AG04449 (cell line): ENCODE measurements around the gene DEPDC4.
"Not testable (repeated sequence)": the region's sequence is repeated elsewhere in the genome, so short reads cannot be mapped to it uniquely, and the experiment has no call there.

Source experiments
- CTCF ChIA-PET: fragments of 350-600 bp; formaldehyde crosslinking; extraction: SDS; loops from one replicate; lab custom pipeline; 2021; ENCODE audit warnings: antibody characterized with exemption; lab: Yijun Ruan, JAX
- POLR2A ChIA-PET: fragments of 400-600, 350-600 bp; formaldehyde crosslinking; extraction: SDS; loops from one replicate; lab custom pipeline; 2020; ENCODE audit warnings: antibody characterized with exemption, inconsistent platforms; lab: Yijun Ruan, JAX
- DNase-seq: peaks from one replicate; pipeline ENCODE4 v3.0.0-alpha.2; 2010; ENCODE audit warnings: low read depth, low spot score
- H3K4me3 ChIP-seq: 2 replicates; pipeline ENCODE4 v1.5.1; 2011; ENCODE audit warnings: low read depth, mild to moderate bottlenecking, control low read depth, low read length
- CTCF ChIP-seq: IDR thresholded peaks from one replicate; pipeline ENCODE4 v1.5.1; 2011; ENCODE audit warnings: mild to moderate bottlenecking, moderate library complexity, low read length, control low read depth, inconsistent platforms; ENCODE audit not compliant: insufficient read depth; ENCODE audit errors: missing control alignments

DEPDC4 gene

GRCh38 chr12:100238801-100239200, 28.1 kb downstream of the DEPDC4 start:
- no peak for DNase-seq
- TF ChIP-seq CTCF = no peak
- POLR2A ChIA-PET = no interaction called here
- CTCF ChIA-PET = interaction anchor here (0.9 kb wide), 1 partner anchor 317 kb away, joined by 5 read pairs; no protein-coding TSS in a partner anchor
- H3K4me3 ChIP-seq = no peak overlapping the region

- CTCF ChIA-PET = interaction anchor here (0.8 to 5.0 kb wide), 21 partner anchors 9 to 320 kb away, joined by 3 to 73 read pairs (median 4); no protein-coding TSS in a partner anchor
- H3K4me3 ChIP-seq = no peak overlapping the region
- DNase-seq = peak; percentile 31
- POLR2A ChIA-PET = interaction anchor here (0.9 kb wide), 1 partner anchor 32 kb away, joined by 3 read pairs; the partner anchor contains the start of genes DEPDC4 and SCYL2
- TF ChIP-seq CTCF = peak; percentile 55
Observed at GRCh38 chr12:100234591-100235304, 32.1 kb downstream of the DEPDC4 start.

GRCh38 chr12:100234166-100234565, 32.7 kb downstream of the DEPDC4 start:
- ChIA-PET CTCF (interaction anchor here (0.8 to 5.0 kb wide), 16 partner anchors 9 to 321 kb away, joined by 3 to 73 read pairs (median 4); no protein-coding TSS in a partner anchor), POLR2A (no interaction called here)
- DNase-seq = no peak
- TF ChIP-seq CTCF = no peak
- H3K4me3 ChIP-seq = no peak overlapping the region

GRCh38 chr12:100231873-100232272, 35.0 kb downstream of the DEPDC4 start:
- POLR2A ChIA-PET, H3K4me3 ChIP-seq, DNase-seq: not testable (repeated sequence)
- CTCF ChIA-PET = interaction anchor here (1.2 to 5.0 kb wide), 3 partner anchors 17 to 323 kb away, joined by 3 to 73 read pairs (median 48); no protein-coding TSS in a partner anchor

GRCh38 chr12:100229876-100230275, 37.0 kb downstream of the DEPDC4 start:
- CTCF ChIA-PET = interaction anchor here (0.5 to 1.2 kb wide), 6 partner anchors 8 to 325 kb away, joined by 3 to 4 read pairs (median 3); no protein-coding TSS in a partner anchor
- DNase-seq = no peak
- POLR2A ChIA-PET = no interaction called here
- H3K4me3 ChIP-seq = no peak overlapping the region
- no peak for TF ChIP-seq CTCF

- no peak for DNase-seq
- POLR2A ChIA-PET = no interaction called here
- CTCF ChIA-PET = interaction anchor here (0.5 to 1.4 kb wide), 8 partner anchors 9 to 326 kb away, joined by 3 to 4 read pairs (median 3); no protein-coding TSS in a partner anchor
- peak; percentile 5 for TF ChIP-seq CTCF
- no peak overlapping the region for H3K4me3 ChIP-seq
Observed at GRCh38 chr12:100229036-100229635, 37.7 kb downstream of the DEPDC4 start.
